Stimulated activated CD4-positive, alpha-beta T cell treated with anti-CD3 and anti-CD28 coated beads, TNF-alpha, amount 100 ng/mL, for 1 hour (primary cell): Measurements from ENCODE around the gene NTSR2.

Source experiments
- DNase-seq, 3 donors: peaks; one replicate each; pipeline ENCODE4 v3.0.0-alpha.2; 2020; ENCODE audit warnings: low read depth in 3 of 3, low spot score in 1 of 3

NTSR2 gene, protein sequence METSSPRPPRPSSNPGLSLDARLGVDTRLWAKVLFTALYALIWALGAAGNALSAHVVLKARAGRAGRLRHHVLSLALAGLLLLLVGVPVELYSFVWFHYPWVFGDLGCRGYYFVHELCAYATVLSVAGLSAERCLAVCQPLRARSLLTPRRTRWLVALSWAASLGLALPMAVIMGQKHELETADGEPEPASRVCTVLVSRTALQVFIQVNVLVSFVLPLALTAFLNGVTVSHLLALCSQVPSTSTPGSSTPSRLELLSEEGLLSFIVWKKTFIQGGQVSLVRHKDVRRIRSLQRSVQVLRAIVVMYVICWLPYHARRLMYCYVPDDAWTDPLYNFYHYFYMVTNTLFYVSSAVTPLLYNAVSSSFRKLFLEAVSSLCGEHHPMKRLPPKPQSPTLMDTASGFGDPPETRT

DNA sequence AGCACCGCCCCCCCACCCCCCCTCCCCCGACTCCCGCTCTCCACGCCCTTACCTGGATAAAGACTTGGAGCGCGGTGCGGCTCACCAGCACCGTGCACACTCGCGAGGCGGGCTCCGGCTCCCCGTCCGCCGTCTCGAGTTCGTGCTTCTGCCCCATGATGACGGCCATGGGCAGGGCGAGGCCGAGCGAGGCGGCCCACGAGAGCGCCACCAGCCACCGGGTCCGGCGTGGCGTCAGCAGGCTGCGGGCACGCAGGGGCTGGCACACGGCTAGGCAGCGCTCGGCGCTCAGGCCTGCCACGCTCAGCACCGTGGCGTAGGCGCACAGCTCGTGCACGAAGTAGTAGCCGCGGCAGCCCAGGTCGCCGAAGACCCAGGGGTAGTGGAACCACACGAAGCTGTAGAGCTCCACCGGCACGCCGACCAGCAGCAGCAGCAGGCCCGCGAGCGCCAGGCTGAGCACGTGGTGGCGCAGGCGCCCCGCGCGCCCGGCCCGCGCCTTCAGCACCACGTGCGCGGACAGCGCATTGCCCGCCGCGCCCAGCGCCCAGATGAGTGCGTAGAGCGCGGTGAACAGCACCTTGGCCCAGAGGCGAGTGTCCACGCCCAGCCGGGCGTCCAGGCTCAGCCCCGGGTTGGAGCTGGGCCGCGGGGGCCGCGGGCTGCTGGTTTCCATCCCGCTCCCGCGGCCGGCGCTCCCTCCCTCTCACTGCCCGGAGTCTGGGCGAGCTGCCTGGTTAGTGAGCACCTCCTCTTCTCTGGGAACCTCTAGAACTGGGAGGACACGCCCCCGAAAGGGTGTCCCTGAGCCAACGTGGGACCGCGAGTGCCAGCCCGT lies at the start of gene NTSR2:
Gene NTSR2, minus strand, starts transcription at position 742 of the 838 bp plus-strand sequence. Its CDS starts 66 bp downstream, at position 676.
- no peak for DNase-seq

DNA sequence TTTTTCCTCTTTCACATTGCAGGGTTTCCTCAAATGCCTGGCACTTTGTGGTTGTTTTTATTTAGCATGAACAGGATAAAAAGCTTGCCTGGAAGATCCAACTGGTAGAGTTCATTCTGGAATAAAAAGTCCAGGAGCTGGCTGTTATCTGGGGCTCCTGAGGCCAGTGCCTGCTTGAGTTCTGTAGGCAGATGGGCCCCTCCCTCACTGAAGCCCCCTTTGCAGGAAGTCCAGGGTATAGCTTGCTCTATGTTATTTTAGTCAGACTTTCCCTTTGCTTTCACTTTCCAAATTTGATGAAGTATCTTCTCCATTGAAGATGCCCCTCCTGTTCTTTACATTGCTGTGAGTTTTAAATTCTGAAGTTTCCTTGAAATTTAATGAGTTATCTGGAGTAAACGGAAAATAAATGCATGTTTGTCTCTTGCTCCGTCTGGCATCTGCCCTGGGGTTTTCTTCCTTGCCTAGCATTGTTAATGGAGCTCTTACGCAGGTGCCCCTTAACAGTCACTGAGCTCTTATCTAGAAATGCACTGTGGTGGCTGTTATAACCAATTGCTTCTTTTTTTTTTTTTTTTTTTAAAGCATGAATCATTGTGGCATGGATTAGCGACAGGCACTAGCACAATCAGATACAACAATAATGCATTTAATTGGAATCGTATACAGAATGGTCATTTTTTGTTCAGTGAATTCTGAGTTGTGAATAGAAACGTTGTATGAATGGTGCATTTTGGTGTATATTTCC lies 49.4 kb upstream of the NTSR2 start:
- no peak for DNase-seq

DNA sequence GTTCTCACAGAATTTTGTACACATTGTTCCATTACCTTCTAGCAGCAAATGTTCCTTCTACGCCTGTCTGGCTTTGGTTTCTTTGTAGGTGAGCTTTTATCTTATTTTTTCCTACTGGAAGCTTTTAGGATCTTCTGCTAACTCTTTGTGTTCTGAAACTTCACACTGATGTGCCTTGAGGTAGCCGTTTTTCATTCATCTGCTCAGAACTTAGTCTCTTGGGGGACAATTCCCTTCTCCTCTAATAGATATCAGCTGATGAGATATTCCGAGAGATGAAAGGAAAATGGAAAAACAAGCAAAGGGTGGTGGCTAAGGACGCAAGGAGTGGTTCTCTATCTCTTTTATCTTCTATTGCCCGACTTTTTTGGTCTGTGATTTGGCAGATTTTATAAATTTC lies 48.6 kb upstream of the NTSR2 start:
- no peak for DNase-seq

DNA sequence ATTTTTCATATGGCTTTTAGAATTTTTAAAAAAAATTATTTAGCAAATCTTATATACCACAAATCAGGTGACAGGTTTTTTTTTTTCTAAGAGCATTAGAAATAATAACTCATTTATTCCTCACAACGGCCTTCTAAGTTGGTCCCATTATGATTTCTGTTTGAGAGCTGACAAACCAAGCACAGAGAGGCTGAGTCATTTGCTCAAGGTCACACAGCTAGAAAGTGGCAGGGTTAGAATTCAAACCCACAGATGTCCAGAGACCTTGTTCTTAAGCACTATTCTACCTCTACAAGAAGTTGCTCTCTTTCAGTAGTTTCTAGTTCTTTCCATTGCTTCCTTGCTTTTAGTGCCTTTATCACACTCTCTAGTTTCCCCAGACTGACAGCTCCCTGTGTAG lies 47.6 kb upstream of the NTSR2 start:
- DNase-seq = no peak

DNA sequence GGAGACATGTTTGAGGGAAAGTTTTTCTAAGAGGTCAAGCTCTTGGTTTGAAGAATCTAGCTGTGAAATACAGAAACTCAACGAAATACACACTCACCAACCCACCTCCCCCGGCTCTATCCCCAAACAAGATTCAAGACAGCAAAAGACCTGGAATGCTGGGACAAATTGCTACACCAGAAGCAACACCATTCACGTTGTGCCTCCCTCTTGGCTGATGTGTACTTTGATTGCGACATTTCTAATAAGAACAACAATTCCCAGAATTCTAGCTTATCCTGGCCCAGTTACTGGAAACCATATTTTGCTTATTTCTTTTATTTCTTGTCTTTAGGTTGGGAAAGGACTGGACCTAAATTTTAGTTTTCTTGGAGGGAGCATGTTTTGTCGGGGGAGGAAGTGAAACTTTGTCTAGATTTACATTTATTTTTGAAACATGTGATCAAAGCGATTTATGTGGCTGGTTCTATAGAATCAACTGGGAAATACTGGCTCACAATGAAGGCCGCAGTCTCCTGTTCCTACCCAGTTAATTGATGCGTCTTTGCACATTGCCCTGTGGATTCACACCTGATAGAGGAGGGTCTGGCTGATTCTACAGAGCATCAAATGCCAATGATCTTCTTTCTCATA lies 46.8 kb upstream of the NTSR2 start:
- DNase-seq = no peak

DNA sequence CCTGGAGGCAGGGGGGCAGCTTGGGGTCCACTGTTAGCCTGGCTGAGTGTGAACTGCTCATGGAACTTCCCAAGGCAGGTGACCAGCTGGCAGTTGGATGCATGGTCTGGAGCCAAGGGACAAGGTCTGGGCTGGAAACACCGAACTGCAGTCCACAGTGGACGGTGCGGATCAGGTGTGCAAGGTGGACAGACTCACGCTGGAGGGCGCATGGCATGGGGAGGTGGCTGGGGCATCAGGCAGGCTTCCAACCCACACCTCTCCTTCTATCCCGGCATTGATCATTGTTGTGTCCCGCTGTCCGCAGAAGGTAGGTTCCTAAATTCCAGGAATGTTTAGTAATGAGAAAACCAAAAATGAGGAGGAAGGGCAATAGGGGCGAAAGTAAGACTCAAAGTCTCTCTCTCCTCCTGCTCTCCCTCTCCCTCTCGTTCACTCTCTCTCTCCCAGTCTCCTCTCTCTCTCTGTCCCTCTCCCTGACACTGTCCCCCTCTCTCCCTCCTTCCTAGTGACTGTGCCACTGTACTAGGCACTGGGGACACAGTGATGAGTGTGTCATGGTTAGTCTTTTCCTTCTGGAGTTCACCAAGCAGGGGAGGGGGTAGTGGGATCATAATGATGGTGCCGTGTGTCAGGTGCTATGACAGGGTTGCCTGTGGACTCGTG lies 46.1 kb upstream of the NTSR2 start:
- DNase-seq = no peak

DNA sequence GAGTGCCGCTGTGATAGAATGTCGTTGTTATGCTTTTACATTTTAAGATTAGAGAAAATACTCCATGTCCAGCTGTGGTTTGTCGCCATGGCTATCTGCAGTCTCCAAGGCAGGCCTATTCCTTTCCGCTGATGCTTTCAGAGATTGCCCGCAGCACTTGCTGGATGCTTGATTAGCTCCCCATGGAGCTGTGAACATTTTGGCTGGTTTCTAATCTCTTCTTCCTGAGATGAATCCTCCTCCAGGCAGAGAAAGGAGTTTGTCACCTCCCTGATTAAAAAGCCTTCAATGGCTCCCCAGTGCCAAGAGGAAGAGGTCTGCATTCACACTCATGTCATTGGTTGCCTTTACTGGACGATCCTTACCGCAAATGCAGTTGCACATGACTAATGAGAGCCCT lies 43.8 kb upstream of the NTSR2 start:
- no peak for DNase-seq

DNA sequence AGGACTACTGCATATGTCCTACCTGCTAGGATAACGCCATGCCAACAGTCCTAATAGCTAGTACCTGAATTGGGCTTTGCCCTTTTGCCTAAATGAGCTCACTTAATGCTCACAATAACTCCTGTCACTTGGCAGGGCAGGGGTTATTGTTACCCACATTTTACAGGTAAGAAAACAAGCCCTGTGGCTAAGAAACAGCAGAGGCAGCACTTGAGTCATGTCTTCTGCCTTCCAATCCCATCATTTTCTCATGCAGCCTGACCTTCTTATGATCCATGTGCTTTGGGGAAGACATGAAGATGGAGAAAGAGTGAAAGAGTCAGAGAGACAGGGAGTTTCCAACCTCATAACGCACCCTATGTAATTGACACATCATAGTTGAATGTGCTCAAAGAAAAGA lies 42.9 kb upstream of the NTSR2 start:
- no peak for DNase-seq

DNA sequence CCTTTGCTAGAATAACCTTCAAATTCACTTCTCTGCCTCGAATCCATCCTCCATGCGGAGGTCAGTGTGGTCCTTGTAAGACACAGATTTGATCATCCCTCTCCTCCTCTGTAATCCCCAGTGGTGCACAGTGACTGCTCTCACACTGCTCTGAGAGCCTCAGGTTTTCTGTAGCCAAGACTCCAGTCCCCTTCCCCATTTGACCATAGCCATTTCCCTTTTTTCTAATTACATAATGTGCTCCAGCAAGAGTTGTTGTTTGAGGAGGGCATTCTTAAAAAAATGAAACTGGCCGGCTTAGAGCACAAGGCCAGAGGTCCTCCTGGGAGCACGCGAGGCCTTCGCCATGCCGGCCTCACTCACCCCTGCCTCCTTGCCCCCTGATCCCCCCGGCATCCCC lies 41.8 kb upstream of the NTSR2 start:
- no peak for DNase-seq

DNA sequence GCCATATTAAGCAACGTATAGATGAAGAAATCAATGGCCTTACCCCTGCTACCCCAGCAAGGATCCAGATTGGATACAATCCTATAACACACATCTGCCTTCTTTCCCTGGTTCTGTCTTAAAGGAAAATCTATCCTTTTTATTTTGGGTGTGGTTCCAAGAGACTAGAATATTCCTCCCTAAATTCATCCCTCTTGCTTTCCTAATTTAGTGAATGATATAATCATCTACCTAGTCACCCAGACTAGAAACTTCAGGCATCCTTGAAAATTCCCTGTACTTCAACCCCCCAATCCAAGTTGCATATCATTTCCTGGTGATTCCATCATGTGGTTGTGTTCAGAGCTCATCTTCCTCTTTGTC lies 41.3 kb upstream of the NTSR2 start:
- no peak for DNase-seq

DNA sequence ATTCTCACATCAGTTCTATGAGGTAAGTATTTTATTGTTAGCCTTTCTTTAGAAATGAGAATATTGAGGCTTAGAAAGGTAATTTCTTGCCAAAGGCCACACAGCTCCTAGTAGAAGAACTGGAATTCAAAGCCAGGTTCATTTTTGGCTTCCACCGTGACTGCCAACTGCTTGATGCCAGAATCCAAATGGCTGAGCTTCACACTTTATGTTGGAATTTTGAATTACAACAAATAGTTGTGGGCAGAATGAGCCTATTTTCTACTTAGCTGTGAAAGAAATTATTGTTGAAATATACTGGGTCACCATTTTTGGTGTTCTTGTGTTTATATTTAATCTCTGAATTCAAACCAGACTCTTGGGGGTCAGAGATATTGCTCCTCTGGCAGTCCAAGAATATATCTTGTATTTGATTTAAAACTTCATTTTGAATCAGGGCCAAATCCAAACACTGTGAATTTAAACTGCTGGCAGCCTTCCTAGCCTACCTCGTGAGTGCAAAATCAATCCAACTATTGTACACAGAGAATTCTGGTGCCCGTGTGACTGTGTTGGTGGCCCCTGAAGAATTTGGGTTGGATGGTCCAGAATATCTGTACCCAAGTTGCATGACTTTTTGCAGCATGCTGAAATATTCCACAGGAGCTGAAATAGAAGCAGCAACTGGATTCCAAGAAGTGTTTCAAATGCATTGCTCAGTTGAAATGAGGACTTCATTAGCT lies 40.8 kb upstream of the NTSR2 start:
- no peak for DNase-seq

DNA sequence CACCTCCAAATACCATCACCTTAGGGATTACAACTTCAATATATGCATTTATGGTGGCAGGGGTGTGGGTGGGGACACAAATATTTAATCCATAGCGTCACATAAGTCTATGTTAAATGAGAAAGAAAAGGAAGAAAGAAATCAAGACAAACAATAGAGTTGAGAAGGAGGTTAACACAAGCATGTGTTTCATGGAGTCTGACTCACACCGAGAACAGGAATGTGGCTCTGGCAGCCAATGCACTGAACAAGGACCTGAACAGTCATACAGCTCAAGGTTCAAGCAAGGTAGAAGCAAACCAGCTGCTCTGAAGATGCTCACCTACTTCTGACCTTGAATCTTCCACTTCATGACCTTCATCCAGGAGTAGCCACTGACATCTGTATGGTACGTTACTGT lies 40.2 kb upstream of the NTSR2 start:
- no peak for DNase-seq

DNA sequence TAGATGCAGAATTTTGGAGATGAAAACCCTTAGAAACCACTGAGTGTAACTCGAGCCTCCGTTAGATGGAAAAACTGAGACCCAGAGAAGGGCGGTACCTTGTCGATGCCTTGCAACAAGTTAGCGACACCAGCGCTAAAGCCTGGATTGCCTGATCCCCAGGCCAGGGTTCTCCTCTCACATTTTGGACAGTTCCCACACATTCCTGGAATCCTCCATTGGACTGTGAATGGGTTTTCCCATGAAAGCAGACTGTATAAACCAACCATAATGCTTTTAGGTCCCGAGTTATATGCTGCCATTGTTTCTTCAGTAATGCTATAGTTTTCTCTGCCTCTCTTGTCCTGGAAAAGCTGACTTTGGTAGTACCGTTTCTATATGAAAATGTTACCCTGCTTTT lies 39.3 kb upstream of the NTSR2 start:
- DNase-seq = no peak

DNA sequence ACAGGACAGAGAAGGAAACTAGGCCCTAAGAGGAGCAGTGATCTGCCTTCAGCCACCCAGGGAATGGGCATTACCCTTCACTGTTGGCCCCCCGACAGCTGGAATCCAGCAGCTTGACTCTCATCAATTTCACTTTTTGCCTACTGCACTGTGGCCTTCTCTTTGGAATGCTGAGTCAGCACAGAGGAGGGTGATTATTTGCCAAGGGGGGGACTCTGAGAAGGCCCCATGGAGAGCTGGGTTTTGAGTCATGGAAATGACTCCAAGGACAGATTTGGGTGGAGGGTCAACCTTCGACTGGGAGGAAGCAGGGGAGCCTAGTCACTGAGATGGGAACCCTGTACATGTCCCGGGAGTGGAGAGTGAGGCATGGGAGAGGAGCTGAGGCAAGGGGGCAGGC lies 38.1 kb upstream of the NTSR2 start:
- no peak for DNase-seq

DNA sequence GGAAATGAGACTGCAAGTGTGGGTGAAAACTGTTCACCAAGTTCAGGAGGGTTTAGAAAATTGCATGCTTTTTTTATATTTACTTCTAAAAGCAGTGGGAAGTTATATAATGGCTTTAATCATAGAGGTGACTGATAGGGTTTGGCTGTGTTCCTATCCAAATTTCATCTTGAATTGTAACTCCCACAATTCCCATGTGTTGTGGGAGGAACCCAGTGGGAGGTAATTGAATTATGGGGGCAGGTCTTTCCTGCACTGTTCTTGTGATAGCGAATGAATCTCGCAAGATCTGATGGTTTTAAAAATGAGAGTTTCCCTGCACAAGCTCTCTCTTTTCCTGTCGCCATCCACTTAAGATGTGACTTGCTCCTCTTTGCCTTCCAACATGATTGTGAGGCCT lies 35.7 kb upstream of the NTSR2 start:
- no peak for DNase-seq

DNA sequence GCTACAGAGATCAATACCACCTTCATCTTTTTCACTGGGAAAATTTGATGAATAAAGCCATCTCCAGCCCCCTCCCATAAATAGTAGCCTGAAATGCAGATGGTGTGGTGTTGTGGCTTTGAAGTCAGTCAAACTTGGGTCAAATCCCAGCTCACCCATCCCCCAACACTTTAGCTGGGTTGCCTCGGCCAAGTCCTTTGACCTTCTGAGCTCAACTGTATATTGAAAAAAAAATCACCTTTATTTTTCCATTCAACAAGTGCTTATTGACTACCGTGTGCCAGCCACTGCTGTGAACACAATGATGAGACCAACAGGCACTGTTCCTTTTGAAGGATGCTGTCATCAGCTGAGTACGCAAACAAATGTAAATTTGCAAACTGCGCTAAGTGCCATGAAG lies 35.1 kb upstream of the NTSR2 start:
- DNase-seq = no peak

DNA sequence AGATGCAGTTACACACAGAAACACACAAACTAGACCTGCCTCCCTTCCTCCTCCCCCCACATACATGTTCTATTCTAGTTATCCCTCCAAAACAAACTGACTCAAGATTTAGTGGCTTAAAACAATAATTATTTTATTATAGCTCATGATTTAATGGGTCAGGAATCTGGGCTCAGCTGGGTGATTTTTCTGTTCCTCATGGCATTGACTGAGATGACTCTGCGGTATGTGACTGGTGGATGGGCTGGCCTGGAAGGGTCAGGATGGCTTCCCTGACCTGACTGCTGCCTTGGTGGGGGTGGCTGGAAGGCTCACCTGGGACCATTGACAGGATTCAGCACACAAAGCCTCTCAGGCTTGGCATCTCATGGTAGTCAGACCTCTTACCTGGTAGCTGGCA lies 33.7 kb upstream of the NTSR2 start:
- no peak for DNase-seq

DNA sequence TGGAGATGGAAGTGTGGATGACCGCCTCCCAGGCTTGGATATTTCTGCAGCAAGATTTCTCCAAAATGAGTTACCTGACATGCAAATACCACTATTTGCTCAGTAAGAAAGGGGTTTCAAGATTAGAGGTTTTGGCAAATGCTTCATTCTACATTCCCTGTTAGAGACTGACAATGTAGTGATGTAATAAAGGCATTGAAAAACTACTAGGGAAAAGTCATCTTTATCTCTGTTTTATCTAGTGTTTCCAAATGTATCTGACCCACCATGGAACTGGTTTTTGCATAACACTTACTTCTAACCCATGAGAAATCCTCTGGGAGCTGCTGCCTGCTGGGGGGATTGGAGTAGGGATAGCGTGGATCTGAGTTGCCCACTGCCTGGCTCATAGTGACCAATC lies 33.0 kb upstream of the NTSR2 start:
- DNase-seq = no peak

DNA sequence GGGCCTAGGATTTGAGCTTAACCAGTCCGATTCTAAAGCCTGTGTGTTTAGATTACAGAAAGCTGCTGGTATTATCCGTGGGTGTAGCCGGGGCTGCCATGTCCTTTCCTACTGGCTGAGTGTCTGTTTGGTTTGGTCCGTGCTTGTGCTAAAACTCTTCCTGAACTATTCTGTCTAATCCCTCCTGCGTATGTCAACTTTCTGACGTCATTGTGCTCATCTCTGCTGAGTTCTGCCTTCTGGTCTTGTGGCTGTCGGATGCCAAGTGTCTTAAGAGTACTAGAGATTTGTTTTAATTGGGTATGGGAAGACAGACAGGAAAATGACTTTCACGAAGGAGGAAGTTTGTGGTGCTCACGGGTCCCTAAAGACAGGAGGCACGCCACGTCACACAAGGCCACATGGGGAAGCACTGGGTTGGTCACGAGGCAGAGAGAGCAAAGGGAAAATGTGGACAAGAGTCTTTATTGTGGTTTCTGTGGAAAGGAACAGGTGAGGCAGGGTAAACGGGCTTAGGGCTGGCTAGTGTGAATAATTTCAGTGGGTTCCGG lies 31.8 kb upstream of the NTSR2 start:
- no peak for DNase-seq

DNA sequence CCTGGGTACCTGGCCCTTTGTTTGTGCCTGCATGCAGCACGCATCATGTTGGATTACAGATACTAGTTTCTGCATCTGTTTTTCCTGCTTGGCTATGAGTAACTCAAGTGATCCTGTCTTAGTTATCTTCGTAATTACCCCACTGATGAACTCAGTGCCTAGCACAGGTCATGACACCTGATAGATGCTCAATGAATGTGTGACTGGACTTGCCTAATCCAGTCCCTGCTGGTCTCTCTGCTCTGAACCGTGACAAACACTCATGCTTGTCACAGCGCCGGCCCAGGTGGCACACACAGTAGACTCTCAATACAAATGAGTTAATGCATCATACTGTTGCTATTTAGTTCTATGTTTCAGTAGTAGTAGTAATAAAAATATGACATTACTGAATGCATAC lies 31.2 kb upstream of the NTSR2 start:
- no peak for DNase-seq
